ENCODE data around the gene ANKRD50. TPM values are rescaled to one million over a fixed set of nuclear protein-coding genes. Genes with fewer than 3 reads are reported as not detected.

The ANKRD50 gene
- total RNA-seq, 1 experiment from 2014 or later: 16.5 TPM

GRCh38 chr4:124640022-124640730, 72.4 kb downstream of the ANKRD50 start (continued):
- peak; percentile 61; the same call in 1 of the 2 replicates for TF ChIP-seq ATF3 (IDR thresholded peaks at IDR 0.05)
- peak; percentile 86 for TF ChIP-seq SP1 (IDR thresholded peaks at IDR 0.05; ENCODE audit: low read depth)
- TF ChIP-seq YY1 (IDR thresholded peaks at IDR 0.05; ENCODE audit: extremely low read depth, insufficient replicate concordance, low read depth, low read length): no peak
- TF ChIP-seq MAX (IDR thresholded peaks at IDR 0.05): peak; percentile 84

GRCh38 chr4:124637321-124637720, 75.2 kb downstream of the ANKRD50 start:
- no peaks in the 10 kb centered on the region for H3K36me3 ChIP-seq (ENCODE audit: control insufficient read depth in 1 of 2, insufficient read depth in 2 of 2, low read length in 2 of 2)

More at GRCh38 chr4:124637321-124637720, 75.2 kb downstream of the ANKRD50 start:
- no peak overlapping the region for H3K4me2 ChIP-seq (ENCODE audit: low read length)
- ATAC-seq: no peak
- H3K27me3 ChIP-seq (ENCODE audit: insufficient read depth, low read length): no peaks in the 10 kb centered on the region
- no peaks in the 10 kb centered on the region for H3K79me2 ChIP-seq (ENCODE audit: insufficient read depth, low read length)
- no peak overlapping the region for H3K4me3 ChIP-seq (replicated peaks in 1 of 2; ENCODE audit: low read depth in 1 of 2, low read length in 2 of 2)
- H3K9me2 ChIP-seq (ENCODE audit: insufficient read depth): no peaks in the 10 kb centered on the region
- no peak overlapping the region for H2AFZ ChIP-seq (ENCODE audit: low read depth, low read length, poor library complexity, severe bottlenecking)
- no peak overlapping the region for H3K27ac ChIP-seq (ENCODE audit: low read depth, low read length)
- RAD21 ChIA-PET (ENCODE audit: low non-redundant PET in 1 of 2, low total read pairs in 2 of 2, uncharacterized antibody in 2 of 2, unreplicated experiment in 2 of 2): no interaction called here
- BruUV-seq (replicated peaks): no TSS peak
- CTCF ChIA-PET: no interaction called here
- H4K20me1 ChIP-seq (ENCODE audit: insufficient read depth): no peaks in the 10 kb centered on the region
- peaks cover 26 to 35% of the 10 kb centered on the region in 2 experiments for H3K4me1 ChIP-seq (ENCODE audit: control insufficient read depth in 1 of 2, insufficient read depth in 2 of 2, low read length in 2 of 2)
- POLR2A ChIA-PET: no interaction called here
- DNase-seq (ENCODE audit: low read depth, low spot score): no peak
- intact Hi-C loops (cut with micrococcal nuclease): no loop called here
- TF ChIP-seq JUND (IDR thresholded peaks at IDR 0.05): no peak
- no peak for TF ChIP-seq CTCF (IDR thresholded peaks at IDR 0.05 in 2 of 3, conservative IDR thresholded peaks at IDR 0.05 in 1 of 3; ENCODE audit: borderline replicate concordance in 1 of 3, insufficient read depth in 1 of 3, low read depth in 2 of 3, low read length in 2 of 3)
- no peak for TF ChIP-seq FOSL1 (IDR thresholded peaks at IDR 0.05; ENCODE audit: low read depth)
- TF ChIP-seq EZH2phosphoT487 (IDR thresholded peaks at IDR 0.05; ENCODE audit: borderline replicate concordance): no peak
- TF ChIP-seq ZNF274 (IDR thresholded peaks at IDR 0.05; ENCODE audit: low read depth, low read length): no peak
- TF ChIP-seq ZFX (IDR thresholded peaks at IDR 0.05): no peak
- H3K9me3 ChIP-seq (ENCODE audit: control insufficient read depth in 1 of 2, insufficient read depth in 1 of 2, low read depth in 1 of 2, low read length in 2 of 2): no peaks in the 10 kb centered on the region
- no peak overlapping the region for H3K9ac ChIP-seq (ENCODE audit: low read length)

Measured in HCT116 (cell line).